Raji (cell line): ENCODE data around the gene CAMK1G.

ENCODE experiments used
- POLR2A ChIP-seq: IDR thresholded peaks from 2 replicates; pipeline ENCODE4 v1.6.1; 2011; ENCODE audit warnings: low read depth, low read length, control low read depth; ENCODE audit not compliant: insufficient read depth

Gene CAMK1G

GRCh38 chr1:209583408-209583807 is at the start of gene CAMK1G:
TSS of gene CAMK1G (plus strand) at chr1:209583714. CDS start at chr1:209594984, 11,270 bp downstream.
- no peak for TF ChIP-seq POLR2A

DNA sequence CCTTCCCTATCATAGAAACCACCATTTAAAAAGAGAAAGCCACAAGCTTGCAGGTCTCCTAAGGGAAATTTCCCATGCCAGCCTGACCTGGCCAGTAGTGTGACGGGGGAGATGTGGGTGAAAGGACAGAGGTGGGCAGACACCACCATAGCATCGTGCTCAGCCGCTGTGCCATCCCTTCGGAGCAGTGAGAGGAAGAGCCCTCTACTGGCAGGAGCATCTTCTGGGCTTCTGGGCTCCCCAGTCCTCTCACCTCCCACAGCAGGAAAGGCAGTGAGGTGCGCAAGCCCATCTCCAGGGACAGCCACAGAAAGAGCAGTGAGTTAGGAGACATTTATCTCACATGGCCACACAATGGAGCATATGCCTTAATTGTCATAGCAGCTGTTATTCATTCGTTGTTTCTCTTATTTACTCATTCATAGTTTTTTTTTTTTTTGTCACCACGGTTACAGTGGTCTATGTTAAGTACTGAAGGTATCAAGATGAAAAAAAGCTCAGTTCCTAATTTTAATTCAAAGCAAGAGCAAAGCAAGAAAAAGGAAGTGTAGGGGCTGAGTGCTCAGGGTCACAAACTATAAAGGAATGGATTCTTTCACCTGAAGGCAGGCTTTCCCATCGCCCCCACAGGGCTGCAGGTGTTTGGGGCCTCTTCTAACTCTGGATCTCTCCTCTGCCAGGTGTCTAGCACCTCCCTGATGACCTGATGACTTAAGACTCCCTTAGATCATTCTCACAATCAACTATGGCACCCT is 48.8 kb upstream of the CAMK1G start:
- TF ChIP-seq POLR2A: no peak

DNA sequence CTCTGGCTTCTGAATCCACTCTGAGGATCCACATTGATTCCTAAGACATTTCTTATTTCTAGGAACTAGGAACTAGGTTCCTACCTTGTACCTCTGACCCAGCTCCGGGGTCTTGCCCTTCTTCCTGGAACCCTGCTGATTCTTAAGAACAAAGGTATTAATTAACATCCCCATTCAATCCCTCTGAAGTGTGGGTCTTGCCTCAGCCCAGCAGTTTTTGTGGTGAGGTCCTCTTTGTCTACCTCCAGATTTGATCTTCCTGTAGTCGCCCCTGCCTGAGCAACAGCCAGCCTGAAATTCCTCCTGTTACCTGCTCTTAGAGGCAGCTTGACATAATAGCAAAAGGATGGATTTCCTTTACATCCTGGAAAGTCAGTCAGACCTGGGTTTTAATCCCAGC is 46.7 kb upstream of the CAMK1G start:
- no peak for TF ChIP-seq POLR2A

DNA sequence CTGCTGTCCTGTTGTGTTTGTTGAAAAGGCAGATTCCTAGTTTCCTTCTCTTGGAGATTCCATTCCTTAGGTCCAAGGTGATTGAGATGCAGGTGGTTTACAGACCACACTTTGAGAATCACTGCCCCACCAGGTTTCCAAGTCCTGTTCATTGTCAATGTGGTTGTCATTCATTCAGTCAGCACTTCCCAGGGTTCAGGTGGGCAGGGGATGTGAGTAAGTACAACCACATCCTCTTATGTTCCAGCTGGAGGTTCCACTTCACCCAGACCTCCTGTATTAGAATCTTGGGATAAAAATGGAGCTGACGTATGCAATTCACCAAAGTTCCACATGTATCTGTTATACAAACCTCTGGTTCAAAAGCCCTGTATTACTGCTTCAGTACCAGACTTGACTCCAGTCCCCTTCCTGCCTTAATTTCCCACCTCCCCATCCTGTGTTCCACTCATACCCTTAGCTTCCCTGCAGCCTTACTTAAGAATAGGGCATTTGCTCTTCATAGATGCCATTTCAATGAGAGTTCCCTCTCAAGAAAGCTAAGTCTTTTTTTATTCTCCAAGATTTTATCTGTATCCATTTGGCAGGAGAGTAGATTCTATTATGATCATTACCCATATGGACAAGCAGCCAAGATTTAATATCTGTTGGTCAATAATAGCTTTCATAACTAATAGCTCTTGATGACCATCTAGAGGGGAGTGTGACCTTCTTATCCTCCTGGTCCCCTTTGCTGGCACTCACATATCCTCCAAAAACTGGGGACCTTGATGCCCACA is 46.0 kb upstream of the CAMK1G start:
- no peak for TF ChIP-seq POLR2A

DNA sequence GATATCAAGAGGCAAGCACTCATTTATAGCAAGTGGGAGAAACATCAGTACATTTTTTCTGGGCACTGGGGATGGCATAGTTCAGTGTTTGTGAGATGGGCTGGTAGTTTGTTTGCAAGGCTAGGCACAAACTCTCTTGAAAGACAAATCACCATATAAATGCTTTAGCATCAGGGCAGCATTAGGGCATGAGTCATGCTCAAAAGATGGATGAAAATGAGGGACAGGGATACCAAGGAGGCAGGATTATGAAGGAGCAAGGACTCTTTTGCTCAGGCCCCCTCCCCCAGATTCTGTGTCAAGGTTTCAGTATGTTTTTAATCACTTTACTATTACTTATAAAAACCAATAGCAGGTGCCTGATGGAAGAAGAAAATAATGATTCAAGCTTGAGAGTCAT is 43.9 kb upstream of the CAMK1G start:
- no peak for TF ChIP-seq POLR2A

DNA sequence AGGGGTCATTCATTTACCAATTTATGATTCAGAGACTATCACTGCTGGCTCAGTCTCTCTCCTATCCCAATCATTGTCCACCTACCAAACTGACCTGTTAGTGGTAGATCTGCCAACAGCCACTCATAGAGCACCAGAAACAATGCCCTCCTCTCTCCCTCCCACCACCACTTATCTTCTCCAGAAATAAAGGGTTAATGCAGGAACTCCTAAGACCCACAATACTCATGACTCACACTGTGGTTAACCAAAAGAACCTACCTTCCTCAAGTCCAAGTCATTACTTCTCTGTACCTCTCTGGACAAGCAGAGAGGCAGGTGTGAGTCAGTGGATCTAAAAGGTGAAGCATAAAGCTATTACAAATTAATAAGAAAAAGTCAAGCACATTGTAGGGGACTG is 40.9 kb upstream of the CAMK1G start:
- TF ChIP-seq POLR2A: no peak

DNA sequence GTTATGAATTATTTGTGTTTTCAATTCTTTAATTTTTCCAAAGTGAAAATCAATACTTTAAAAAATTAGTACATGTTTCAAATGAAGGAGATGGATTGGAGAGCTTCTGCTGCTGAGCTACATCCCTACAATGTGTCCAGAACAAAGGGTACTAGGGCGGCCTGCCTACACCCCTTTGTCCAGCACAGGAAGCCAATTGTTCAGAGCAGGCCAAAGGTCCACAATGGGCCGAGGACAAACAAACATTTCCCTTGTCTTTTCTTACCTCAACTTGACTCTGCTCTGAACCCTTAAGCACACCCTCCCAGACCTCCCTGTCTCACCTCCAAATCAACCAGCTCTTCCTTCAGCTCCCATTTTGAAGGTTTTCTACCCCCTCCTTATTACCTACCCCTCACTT is 39.4 kb upstream of the CAMK1G start:
- no peak for TF ChIP-seq POLR2A

GRCh38 chr1:209545423-209545822 is 38.1 kb upstream of the CAMK1G start:
- no peak for TF ChIP-seq POLR2A

DNA sequence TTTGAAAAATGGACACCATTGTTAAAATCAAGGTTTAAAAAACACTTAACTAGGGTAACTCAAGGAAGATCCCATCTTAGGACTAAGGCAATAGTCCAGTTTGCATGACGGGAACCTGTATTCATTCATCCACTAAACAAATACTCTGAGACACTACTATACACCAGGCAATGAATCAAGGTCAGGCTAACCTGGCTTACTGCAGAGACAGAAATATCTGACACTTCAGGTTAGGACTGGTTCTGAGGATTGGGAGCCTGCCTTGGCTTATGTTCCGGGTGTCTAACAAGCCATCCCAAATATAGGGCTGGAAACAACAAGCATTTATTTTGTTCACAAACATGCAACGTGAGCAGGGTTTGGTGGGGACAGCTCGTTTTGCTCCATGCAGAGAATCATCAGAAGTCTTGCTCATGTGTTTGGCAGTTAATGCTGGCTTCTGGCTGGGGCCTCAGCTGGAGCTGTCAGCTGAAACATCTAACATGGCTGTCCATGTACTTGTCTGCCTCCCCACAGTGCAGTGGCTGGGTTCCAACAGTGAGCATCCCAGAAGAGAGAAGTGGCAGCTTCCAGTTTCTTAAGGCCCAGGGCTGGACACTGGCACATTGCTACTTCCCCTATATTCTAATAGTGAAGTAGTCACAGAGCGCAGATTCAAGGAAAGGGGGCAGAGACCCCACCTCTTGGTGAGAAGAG is 37.0 kb upstream of the CAMK1G start:
- no peak for TF ChIP-seq POLR2A

- no peak for TF ChIP-seq POLR2A
Measured at GRCh38 chr1:209547626-209548025, 35.9 kb upstream of the CAMK1G start.

- TF ChIP-seq POLR2A: no peak
Measured at GRCh38 chr1:209549443-209550205, 33.9 kb upstream of the CAMK1G start.

- TF ChIP-seq POLR2A: no peak
Measured at GRCh38 chr1:209550519-209550918, 33.0 kb upstream of the CAMK1G start.

GRCh38 chr1:209552406-209553264 is 30.9 kb upstream of the CAMK1G start:
- TF ChIP-seq POLR2A: no peak
